Measurements from ENCODE around the gene UBAC1. TPM values are rescaled to one million over a fixed set of nuclear protein-coding genes. Genes with fewer than 3 reads are reported as not detected.

Gene UBAC1
- total RNA-seq, 4 donors from 2014 or later, result 89.3 to 99.3 (median 96.9) TPM

GRCh38 chr9:135927195-135928013, 33.8 kb downstream of the UBAC1 start:
- no peak for DNase-seq (ENCODE audit: low spot score in 2 of 2)
- no peak overlapping the region for H3K4me3 ChIP-seq (ENCODE audit: low read depth, poor library complexity, severe bottlenecking)
- 72 to 74% methylated on average over 17 to 22 of the region's 25 CpGs for WGBS, 2 donors
- intact Hi-C loops (cut with DNase I; ENCODE audit: low total_unique reads), result no loop called here
- TF ChIP-seq, protein P1, sequence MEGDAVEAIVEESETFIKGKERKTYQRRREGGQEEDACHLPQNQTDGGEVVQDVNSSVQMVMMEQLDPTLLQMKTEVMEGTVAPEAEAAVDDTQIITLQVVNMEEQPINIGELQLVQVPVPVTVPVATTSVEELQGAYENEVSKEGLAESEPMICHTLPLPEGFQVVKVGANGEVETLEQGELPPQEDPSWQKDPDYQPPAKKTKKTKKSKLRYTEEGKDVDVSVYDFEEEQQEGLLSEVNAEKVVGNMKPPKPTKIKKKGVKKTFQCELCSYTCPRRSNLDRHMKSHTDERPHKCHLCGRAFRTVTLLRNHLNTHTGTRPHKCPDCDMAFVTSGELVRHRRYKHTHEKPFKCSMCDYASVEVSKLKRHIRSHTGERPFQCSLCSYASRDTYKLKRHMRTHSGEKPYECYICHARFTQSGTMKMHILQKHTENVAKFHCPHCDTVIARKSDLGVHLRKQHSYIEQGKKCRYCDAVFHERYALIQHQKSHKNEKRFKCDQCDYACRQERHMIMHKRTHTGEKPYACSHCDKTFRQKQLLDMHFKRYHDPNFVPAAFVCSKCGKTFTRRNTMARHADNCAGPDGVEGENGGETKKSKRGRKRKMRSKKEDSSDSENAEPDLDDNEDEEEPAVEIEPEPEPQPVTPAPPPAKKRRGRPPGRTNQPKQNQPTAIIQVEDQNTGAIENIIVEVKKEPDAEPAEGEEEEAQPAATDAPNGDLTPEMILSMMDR (IDR thresholded peaks at IDR 0.05), result no peak
- no peak for TF ChIP-seq POLR2A (IDR thresholded peaks at IDR 0.05)

DNA sequence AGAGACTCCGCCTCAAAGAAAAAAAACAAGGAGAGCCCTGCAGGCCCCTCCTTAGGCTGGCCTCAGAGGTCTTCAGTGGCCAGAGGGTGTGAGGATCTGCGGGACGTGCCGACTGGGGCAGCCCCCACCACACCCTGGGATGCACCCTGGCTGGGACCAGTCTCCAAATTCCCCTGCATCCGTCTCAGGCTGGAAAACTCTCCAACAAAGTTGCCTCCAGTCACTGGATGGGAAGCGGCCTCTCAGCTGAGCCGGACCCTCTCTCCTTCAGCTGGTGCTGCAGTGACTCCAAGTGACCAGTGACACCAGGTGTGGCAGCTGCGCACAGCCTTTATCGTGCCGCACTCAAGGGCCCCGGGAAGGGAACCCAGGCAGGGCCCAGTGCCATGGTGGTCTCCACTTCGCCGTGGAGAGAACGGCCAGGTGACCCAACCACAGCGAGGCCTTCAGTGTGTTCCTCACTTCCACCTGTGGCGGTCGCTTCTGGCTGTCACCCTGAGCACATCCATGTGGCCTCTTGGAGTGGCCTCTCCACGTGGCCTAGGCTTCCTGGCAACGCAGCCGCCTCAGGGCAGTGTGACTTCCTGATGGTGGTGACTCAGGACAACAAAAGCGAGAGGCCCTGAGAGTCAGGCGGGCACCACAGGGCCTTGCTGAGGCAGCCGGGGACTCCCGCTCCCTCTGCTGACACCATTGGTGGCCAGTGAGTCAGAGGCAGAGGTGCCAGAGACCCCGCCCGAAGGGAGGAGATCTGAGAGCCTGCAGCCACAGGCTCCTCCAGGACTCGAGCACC, 34.6 kb downstream of the UBAC1 start:
- TF ChIP-seq POLR2A (IDR thresholded peaks at IDR 0.05), result no peak
- TF ChIP-seq, protein P1 (IDR thresholded peaks at IDR 0.05), result no peak
- intact Hi-C loops (cut with DNase I; ENCODE audit: low total_unique reads), result no loop called here
- no peak overlapping the region for H3K4me3 ChIP-seq (ENCODE audit: low read depth, poor library complexity, severe bottlenecking)
- 58 to 62% methylated on average over 17 to 24 of the region's 27 CpGs for WGBS, 2 donors
- DNase-seq (ENCODE audit: low spot score in 2 of 2), result peak; percentile 71 to 90

DNA sequence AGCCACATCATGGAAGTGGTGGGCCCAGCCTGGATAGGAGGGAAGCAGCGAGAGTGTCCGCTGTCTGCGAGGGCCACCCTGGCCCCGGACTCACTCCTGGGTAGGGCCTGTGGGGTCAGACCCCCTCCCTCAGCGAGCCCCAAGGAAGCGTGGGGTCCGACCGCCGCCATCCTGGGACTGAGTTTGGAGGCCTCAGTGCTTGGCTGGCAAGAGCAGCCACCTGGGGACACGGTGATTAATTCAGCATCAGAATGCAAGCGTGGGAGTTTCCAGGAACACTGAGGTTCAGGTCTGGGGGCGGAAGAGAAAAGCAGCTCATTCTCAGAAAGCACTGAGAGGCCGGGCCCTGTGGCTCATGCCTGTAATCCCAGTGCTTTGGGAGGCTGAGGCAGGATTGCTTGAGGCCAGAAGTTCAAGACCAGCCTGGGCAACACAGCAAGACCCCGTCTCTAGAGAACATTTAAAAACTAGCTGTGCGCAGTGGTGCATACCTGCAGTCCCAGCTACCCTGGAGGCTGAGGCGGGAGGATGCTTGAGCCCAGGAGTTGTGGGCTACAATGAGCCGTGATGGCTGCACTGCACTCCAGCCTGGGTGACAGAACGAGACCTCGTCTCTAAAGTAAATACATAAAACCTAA, 35.6 kb downstream of the UBAC1 start:
- TF ChIP-seq, protein P1 (IDR thresholded peaks at IDR 0.05), result no peak
- 90 to 92% methylated on average over 19 of the region's 19 CpGs for WGBS, 2 donors

GRCh38 chr9:135924628-135925338, 36.4 kb downstream of the UBAC1 start:
- TF ChIP-seq, protein P1 (IDR thresholded peaks at IDR 0.05), result no peak
- TF ChIP-seq POLR2A (IDR thresholded peaks at IDR 0.05), result no peak
- 84 to 88% methylated on average over 27 of the region's 27 CpGs for WGBS, 2 donors
- intact Hi-C loops (cut with DNase I; ENCODE audit: low total_unique reads), result no loop called here
- no peak for DNase-seq (ENCODE audit: low spot score in 2 of 2)
- no peak overlapping the region for H3K4me3 ChIP-seq (ENCODE audit: low read depth, poor library complexity, severe bottlenecking)

More for the DNA sequence above, 35.6 kb downstream of the UBAC1 start:
- no peak for DNase-seq (ENCODE audit: low spot score in 2 of 2)
- H3K4me3 ChIP-seq (ENCODE audit: low read depth, poor library complexity, severe bottlenecking), result no peak overlapping the region
- intact Hi-C loops (cut with DNase I; ENCODE audit: low total_unique reads), result no loop called here

DNA sequence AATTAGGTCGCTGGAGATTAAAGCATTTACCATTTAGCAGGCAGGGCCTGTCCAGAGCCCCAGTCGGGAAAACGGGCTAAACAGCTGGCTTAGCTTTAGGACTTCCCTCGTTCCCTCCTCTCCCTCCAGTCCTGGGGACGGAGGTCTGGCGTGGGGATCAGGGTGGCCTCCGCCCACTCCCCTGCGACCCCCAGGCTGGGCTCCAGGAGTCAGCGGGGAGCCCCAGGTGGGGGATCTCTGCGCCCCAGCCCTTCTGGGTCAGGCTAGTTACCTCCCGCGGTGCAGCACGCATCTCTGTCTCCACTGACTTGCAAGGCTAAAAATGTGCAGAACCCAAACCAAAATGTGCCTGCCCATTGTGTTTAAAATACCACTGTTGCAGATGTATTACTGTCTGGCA, 37.7 kb downstream of the UBAC1 start:
- intact Hi-C loops (cut with DNase I; ENCODE audit: low total_unique reads), result no loop called here
- no peak overlapping the region for H3K4me3 ChIP-seq (ENCODE audit: low read depth, poor library complexity, severe bottlenecking)
- TF ChIP-seq, protein P1 (IDR thresholded peaks at IDR 0.05), result no peak
- no peak for TF ChIP-seq POLR2A (IDR thresholded peaks at IDR 0.05)
- no peak for DNase-seq (ENCODE audit: low spot score in 2 of 2)
- WGBS, 2 donors, result 92 to 95% methylated on average over 13 of the region's 13 CpGs
